Lung (tissue), 12 donors: Measurements from ENCODE around the gene RCBTB2. TPM values are rescaled to one million over a fixed set of nuclear protein-coding genes. Genes with fewer than 3 reads are reported as not detected.

ENCODE experiments used
- ATAC-seq: fragments of 200-7000 bp; cut with Tn5 transposase; one replicate; pipeline ENCODE4 v1.9.1; 2020; ENCODE audit warnings: moderate number of reproducible peaks; ENCODE audit not compliant: insufficient read depth, low FRiP score
- DNase-seq, 3 donors: peaks; one replicate each; pipeline ENCODE4 v3.0.0-alpha.2; 2013 to 2017
- H3K27ac ChIP-seq, 2 donors: one replicate each; pipeline ENCODE4 v1.5.1; 2013; ENCODE audit warnings: mild to moderate bottlenecking in 2 of 2, moderate library complexity in 2 of 2, control low read depth in 1 of 2, inconsistent platforms in 1 of 2, low read depth in 1 of 2, low read length in 1 of 2
- H3K27me3 ChIP-seq, 3 donors: one replicate each; pipeline ENCODE4 v1.5.1; 2013; ENCODE audit warnings: low read length in 2 of 3; ENCODE audit not compliant: control insufficient read depth in 3 of 3, insufficient read depth in 3 of 3
- H3K36me3 ChIP-seq, 4 donors: one replicate each; pipeline ENCODE4 v1.5.1; 2013; ENCODE audit warnings: low read length in 4 of 4, mild to moderate bottlenecking in 1 of 4, moderate library complexity in 1 of 4; ENCODE audit not compliant: control insufficient read depth in 4 of 4, insufficient read depth in 4 of 4
- H3K4me1 ChIP-seq, 5 donors: one replicate each; pipeline ENCODE4 v1.5.1; 2013; ENCODE audit warnings: low read length in 5 of 5, mild to moderate bottlenecking in 2 of 5, moderate library complexity in 1 of 5; ENCODE audit not compliant: control insufficient read depth in 5 of 5, insufficient read depth in 5 of 5
- H3K4me3 ChIP-seq: one replicate; pipeline ENCODE4 v1.5.1; 2013; ENCODE audit warnings: mild to moderate bottlenecking, control low read depth, moderate library complexity
- H3K9ac ChIP-seq, 2 donors: one replicate each; pipeline ENCODE4 v1.5.1; 2013; ENCODE audit warnings: low read length in 2 of 2, control low read depth in 1 of 2; ENCODE audit not compliant: insufficient read depth in 1 of 2
- H3K9me3 ChIP-seq, 4 donors: one replicate each; pipeline ENCODE4 v1.5.1; 2013; ENCODE audit warnings: low read length in 3 of 4, mild to moderate bottlenecking in 1 of 4, moderate library complexity in 1 of 4; ENCODE audit not compliant: control insufficient read depth in 4 of 4, insufficient read depth in 3 of 4
- CTCF ChIP-seq: IDR thresholded peaks from 2 replicates; pipeline ENCODE4 v1.5.1; 2012; ENCODE audit warnings: mild to moderate bottlenecking; ENCODE audit errors: control extremely low read depth, extremely low read depth
- WGBS, 2 donors: extraction: QIAGEN DNeasy Blood & Tissue Kit; methylation state at CpG; one replicate each; pipeline ENCODE4 v1.1.7; 2013; 5-methylcytosine and 5-hydroxymethylcytosine counted together
- polyA plus RNA-seq, 2 donors: library from polyadenylated mRNA; stranded (reverse); fragments of 200-250 nt; gene quantifications; one replicate each; pipeline ENCODE4 v1.2.1, GENCODE V29; 2013
- total RNA-seq, 2 donors: library from RNA; depleted of rRNA in 1 of 2; stranded (reverse); fragments of >200 nt in 1 of 2; gene quantifications; one replicate each; pipeline ENCODE4 v1.2.1, GENCODE V29; 2014 to 2021
- donor health status: control.
- donor health status: control.
- donor health status: Bipolar disorder and iron deficiency.
- donor health status: healthy.
- donor health status: DM: yes; HTN: yes; CAD: no.

RCBTB2 gene
- total and polyA plus RNA-seq, 4 donors = 8.5 to 18.4 (median 12.1) TPM

- 18 to 42% methylated on average over 1 of the region's 1 CpG for WGBS, 2 donors
- no peaks in the 10 kb centered on the region for H3K9me3 ChIP-seq
- H3K4me1 ChIP-seq = peaks cover 0 to 18% (median 0%) of the 10 kb centered on the region in 5 donors
- H3K36me3 ChIP-seq = no peaks in the 10 kb centered on the region
- no peaks in the 10 kb centered on the region for H3K27me3 ChIP-seq
- no peak for TF ChIP-seq CTCF
- H3K9ac ChIP-seq = no peak overlapping the region
- H3K4me3 ChIP-seq = no peak overlapping the region
- no peak overlapping the region for H3K27ac ChIP-seq
- DNase-seq = no peak
- no peak for ATAC-seq
Measured at GRCh38 chr13:48561466-48562235, 28.8 kb upstream of the RCBTB2 start.

- 85 to 87% methylated on average over 9 of the region's 9 CpGs for WGBS, 2 donors
- no peak overlapping the region for H3K9ac ChIP-seq
- DNase-seq (no peak), ATAC-seq (no peak)
- TF ChIP-seq CTCF = no peak
- no peaks in the 10 kb centered on the region for H3K36me3 ChIP-seq
- H3K27ac ChIP-seq = no peak overlapping the region
- H3K9me3 ChIP-seq = peaks cover 0 to 1% (median 0%) of the 10 kb centered on the region in 4 donors
- no peaks in the 10 kb centered on the region for H3K27me3 ChIP-seq
- H3K4me1 ChIP-seq = peaks cover 0 to 18% (median 0%) of the 10 kb centered on the region in 5 donors
- no peak overlapping the region for H3K4me3 ChIP-seq
Measured at GRCh38 chr13:48560657-48561337, 27.9 kb upstream of the RCBTB2 start.

GRCh38 chr13:48559638-48560320, 26.9 kb upstream of the RCBTB2 start:
- TF ChIP-seq CTCF = no peak
- no peak for ATAC-seq
- H3K27me3 ChIP-seq = no peaks in the 10 kb centered on the region
- no peak for DNase-seq
- H3K27ac ChIP-seq = no peak overlapping the region
- H3K36me3 ChIP-seq = no peaks in the 10 kb centered on the region
- peaks cover 0 to 11% (median 0%) of the 10 kb centered on the region in 5 donors for H3K4me1 ChIP-seq
- 84 to 95% methylated on average over 5 of the region's 5 CpGs for WGBS, 2 donors
- H3K4me3 ChIP-seq = no peak overlapping the region
- H3K9ac ChIP-seq = no peak overlapping the region
- H3K9me3 ChIP-seq = peaks cover 0 to 3% (median 0%) of the 10 kb centered on the region in 4 donors
